ENCODE results near the gene RXFP1. TPM values are rescaled to one million over a fixed set of nuclear protein-coding genes. Genes with fewer than 3 reads are reported as not detected.

Gene RXFP1
- total RNA-seq, 6 donors from 2014 or later = 3.0 to 7.3 (median 4.7) TPM

- TF ChIP-seq EP300 (IDR thresholded peaks at IDR 0.05) (no peak), CTCF (IDR thresholded peaks at IDR 0.05) (no peak)
- no peaks in the 10 kb centered on the region for H3K9me3 ChIP-seq
- ATAC-seq (ENCODE audit: low FRiP score in 2 of 2) (no peak), DNase-seq (no peak)
- H3K27me3 ChIP-seq = no peaks in the 10 kb centered on the region
- H3K4me1 ChIP-seq = no peaks in the 10 kb centered on the region
- H3K27ac ChIP-seq = no peak overlapping the region
- 15 to 33% methylated on average over 4 of the region's 4 CpGs for WGBS, 2 donors
- no peak overlapping the region for H3K4me3 ChIP-seq
- H3K36me3 ChIP-seq = no peaks in the 10 kb centered on the region
These were observed 68.6 kb downstream of the RXFP1 start for GRCh38 chr4:158590306-158590705.

GRCh38 chr4:158590824-158591223 lies 69.1 kb downstream of the RXFP1 start:
- WGBS, 2 donors = 37 to 57% methylated on average over 3 of the region's 3 CpGs
- no peak for ATAC-seq (ENCODE audit: low FRiP score in 2 of 2)
- no peak for DNase-seq

GRCh38 chr4:158597879-158598596 lies 76.4 kb downstream of the RXFP1 start:
- Histone ChIP-seq H3K27me3 (no peaks in the 10 kb centered on the region), H3K4me1 (no peaks in the 10 kb centered on the region), H3K36me3 (no peaks in the 10 kb centered on the region), H3K27ac (no peak overlapping the region), H3K9me3 (no peaks in the 10 kb centered on the region), H3K4me3 (no peak overlapping the region)
- TF ChIP-seq POLR2AphosphoS5 (IDR thresholded peaks at IDR 0.05) = no peak
- TF ChIP-seq POLR2A (IDR thresholded peaks at IDR 0.05) = no peak
- TF ChIP-seq EP300 (IDR thresholded peaks at IDR 0.05) = no peak
- 67 to 73% methylated on average over 5 of the region's 5 CpGs for WGBS, 2 donors
- DNase-seq (no peak), ATAC-seq (ENCODE audit: low FRiP score in 2 of 2) (no peak)

More at GRCh38 chr4:158590824-158591223, 69.1 kb downstream of the RXFP1 start:
- TF ChIP-seq POLR2A (IDR thresholded peaks at IDR 0.05) (no peak), CTCF (IDR thresholded peaks at IDR 0.05) (no peak), POLR2AphosphoS5 (IDR thresholded peaks at IDR 0.05) (no peak), EP300 (IDR thresholded peaks at IDR 0.05) (no peak)
- H3K27me3 ChIP-seq = no peaks in the 10 kb centered on the region
- H3K27ac ChIP-seq = no peak overlapping the region
- H3K4me1 ChIP-seq = no peaks in the 10 kb centered on the region
- H3K9me3 ChIP-seq = no peaks in the 10 kb centered on the region
- H3K36me3 ChIP-seq = no peaks in the 10 kb centered on the region
- no peak overlapping the region for H3K4me3 ChIP-seq

- Histone ChIP-seq H3K36me3 (no peaks in the 10 kb centered on the region), H3K27me3 (no peaks in the 10 kb centered on the region), H3K4me1 (no peaks in the 10 kb centered on the region), H3K9me3 (no peaks in the 10 kb centered on the region), H3K27ac (no peak overlapping the region), H3K4me3 (no peak overlapping the region)
- DNase-seq (peak in 1 of 2 donors; percentile 26), ATAC-seq (ENCODE audit: low FRiP score in 2 of 2) (peak in 1 of 2 donors; percentile 64)
- 50 to 73% methylated on average over 4 of the region's 4 CpGs for WGBS, 2 donors
- TF ChIP-seq EP300 (IDR thresholded peaks at IDR 0.05) (no peak), POLR2A (IDR thresholded peaks at IDR 0.05) (no peak), CTCF (IDR thresholded peaks at IDR 0.05) (no peak), POLR2AphosphoS5 (IDR thresholded peaks at IDR 0.05) (no peak)
These were observed 77.5 kb downstream of the RXFP1 start for GRCh38 chr4:158599150-158599549.

- no peaks in the 10 kb centered on the region for H3K9me3 ChIP-seq
- H3K27ac ChIP-seq = no peak overlapping the region
- no peaks in the 10 kb centered on the region for H3K27me3 ChIP-seq
- no peak overlapping the region for H3K4me3 ChIP-seq
- TF ChIP-seq CTCF (IDR thresholded peaks at IDR 0.05) (no peak), POLR2A (IDR thresholded peaks at IDR 0.05) (no peak), EP300 (IDR thresholded peaks at IDR 0.05) (no peak), POLR2AphosphoS5 (IDR thresholded peaks at IDR 0.05) (no peak)
- WGBS, 2 donors = 72 to 73% methylated on average over 3 of the region's 3 CpGs
- DNase-seq = no peak
- no peak for ATAC-seq (ENCODE audit: low FRiP score in 2 of 2)
- H3K4me1 ChIP-seq = no peaks in the 10 kb centered on the region
- no peaks in the 10 kb centered on the region for H3K36me3 ChIP-seq
These were observed 78.2 kb downstream of the RXFP1 start for GRCh38 chr4:158599765-158600498.
